Peyer's patch (tissue), 4 donors: ENCODE measurements around the gene INHBB. TPM values are rescaled to one million over a fixed set of nuclear protein-coding genes. Genes with fewer than 3 reads are reported as not detected.

Source experiments
- DNase-seq, 3 donors: peaks; one replicate each; pipeline ENCODE4 v3.0.0-alpha.2; 2017 to 2019
- H3K27ac ChIP-seq, 4 donors: fragments of 200-600 bp; sonication (generic); one replicate each; pipeline ENCODE4 v1.5.1; 2016 to 2019
- H3K27me3 ChIP-seq, 2 donors: fragments of 200-600 bp; sonication (generic); one replicate each; pipeline ENCODE4 v1.5.1; 2019
- H3K36me3 ChIP-seq, 3 donors: fragments of 200-600 bp; sonication (generic); one replicate each; pipeline ENCODE4 v1.5.1; 2016 to 2019
- H3K4me1 ChIP-seq, 4 donors: fragments of 200-600 bp; sonication (generic); one replicate each; pipeline ENCODE4 v1.5.1; 2016 to 2019
- H3K4me3 ChIP-seq, 4 donors: fragments of 200-600 bp; sonication (generic); 1 replicate in 3 of 4; 2 replicates in 1 of 4; pipeline ENCODE4 v1.5.1; 2016 to 2019; ENCODE audit warnings: mild to moderate bottlenecking in 1 of 4
- H3K9me3 ChIP-seq, 4 donors: fragments of 200-600 bp; sonication (generic); one replicate each; pipeline ENCODE4 v1.5.1; 2016 to 2019; ENCODE audit warnings: mild to moderate bottlenecking in 1 of 4
- POLR2A ChIP-seq, 2 donors: fragments of 450-650 bp; IDR thresholded peaks; one replicate each; pipeline ENCODE4 v1.5.1; 2017; ENCODE audit warnings: antibody characterized with exemption in 2 of 2, mild to moderate bottlenecking in 2 of 2, moderate library complexity in 2 of 2
- total RNA-seq, 4 donors: library from RNA; depleted of rRNA; stranded (reverse); fragments of >200 nt; gene quantifications; one replicate each; pipeline ENCODE4 v1.1.0, GENCODE V29; 2016
- TF ChIP-seq, protein P1 (sequence below), 6 experiments: fragments of 450-650 bp in 4 of 6; fragments of 200-600 bp in 2 of 6; sonication (generic) in 1 of 6; IDR thresholded peaks; one replicate each; pipeline ENCODE4 v1.5.1; 2017 to 2019; ENCODE audit warnings: antibody characterized with exemption in 6 of 6, mild to moderate bottlenecking in 3 of 6, moderate library complexity in 1 of 6

The INHBB gene
- total RNA-seq, 4 donors from 2014 or later, result 0.70 to 1.1 (median 0.95) TPM; not detected in 1

GRCh38 chr2:120312860-120313694 lies 32.9 kb upstream of the INHBB start:
- Histone ChIP-seq H3K27me3 (peaks cover 0 to 7% of the 10 kb centered on the region in 2 donors), H3K36me3 (no peaks in the 10 kb centered on the region), H3K4me1 (peaks cover 0 to 19% (median 0%) of the 10 kb centered on the region in 4 donors), H3K4me3 (peak overlapping the region; percentile 7 to 54 (median 38)), H3K9me3 (no peaks in the 10 kb centered on the region), H3K27ac (no peak overlapping the region)
- TF ChIP-seq, protein P1, sequence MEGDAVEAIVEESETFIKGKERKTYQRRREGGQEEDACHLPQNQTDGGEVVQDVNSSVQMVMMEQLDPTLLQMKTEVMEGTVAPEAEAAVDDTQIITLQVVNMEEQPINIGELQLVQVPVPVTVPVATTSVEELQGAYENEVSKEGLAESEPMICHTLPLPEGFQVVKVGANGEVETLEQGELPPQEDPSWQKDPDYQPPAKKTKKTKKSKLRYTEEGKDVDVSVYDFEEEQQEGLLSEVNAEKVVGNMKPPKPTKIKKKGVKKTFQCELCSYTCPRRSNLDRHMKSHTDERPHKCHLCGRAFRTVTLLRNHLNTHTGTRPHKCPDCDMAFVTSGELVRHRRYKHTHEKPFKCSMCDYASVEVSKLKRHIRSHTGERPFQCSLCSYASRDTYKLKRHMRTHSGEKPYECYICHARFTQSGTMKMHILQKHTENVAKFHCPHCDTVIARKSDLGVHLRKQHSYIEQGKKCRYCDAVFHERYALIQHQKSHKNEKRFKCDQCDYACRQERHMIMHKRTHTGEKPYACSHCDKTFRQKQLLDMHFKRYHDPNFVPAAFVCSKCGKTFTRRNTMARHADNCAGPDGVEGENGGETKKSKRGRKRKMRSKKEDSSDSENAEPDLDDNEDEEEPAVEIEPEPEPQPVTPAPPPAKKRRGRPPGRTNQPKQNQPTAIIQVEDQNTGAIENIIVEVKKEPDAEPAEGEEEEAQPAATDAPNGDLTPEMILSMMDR (IDR thresholded peaks at IDR 0.05), result peak; percentile 58 to 88 (median 86)
- TF ChIP-seq POLR2A (IDR thresholded peaks at IDR 0.05), result no peak
- peak; percentile 70 to 91 (median 84) for DNase-seq

- Histone ChIP-seq H3K36me3 (no peaks in the 10 kb centered on the region), H3K27me3 (peaks cover 0 to 7% of the 10 kb centered on the region in 2 donors), H3K4me1 (peaks cover 0 to 19% (median 0%) of the 10 kb centered on the region in 4 donors), H3K4me3 (peak overlapping the region; percentile 7 to 54 (median 38)), H3K9me3 (no peaks in the 10 kb centered on the region), H3K27ac (no peak overlapping the region)
- DNase-seq, result no peak
- no peak for TF ChIP-seq POLR2A (IDR thresholded peaks at IDR 0.05)
- TF ChIP-seq, protein P1 (IDR thresholded peaks at IDR 0.05), result no peak
Observed at GRCh38 chr2:120313695-120314615, 32.0 kb upstream of the INHBB start.

- no peaks in the 10 kb centered on the region for H3K9me3 ChIP-seq
- H3K27me3 ChIP-seq, result peaks cover 0 to 7% of the 10 kb centered on the region in 2 donors
- no peaks in the 10 kb centered on the region for H3K36me3 ChIP-seq
- H3K4me1 ChIP-seq, result peaks cover 0 to 19% (median 0%) of the 10 kb centered on the region in 4 donors
- H3K4me3 ChIP-seq, result no peak overlapping the region
- DNase-seq, result no peak
- TF ChIP-seq, protein P1 (IDR thresholded peaks at IDR 0.05), result no peak
- no peak for TF ChIP-seq POLR2A (IDR thresholded peaks at IDR 0.05)
- H3K27ac ChIP-seq, result no peak overlapping the region
Observed at GRCh38 chr2:120314690-120315366, 31.1 kb upstream of the INHBB start.

- Histone ChIP-seq H3K36me3 (no peaks in the 10 kb centered on the region), H3K4me1 (peaks cover 0 to 19% (median 0%) of the 10 kb centered on the region in 4 donors), H3K27ac (no peak overlapping the region), H3K4me3 (no peak overlapping the region), H3K27me3 (peaks cover 0 to 7% of the 10 kb centered on the region in 2 donors), H3K9me3 (no peaks in the 10 kb centered on the region)
- TF ChIP-seq POLR2A (IDR thresholded peaks at IDR 0.05), result no peak
- TF ChIP-seq, protein P1 (IDR thresholded peaks at IDR 0.05), result no peak
- DNase-seq, result no peak
Observed at GRCh38 chr2:120315367-120316033, 30.4 kb upstream of the INHBB start.
